Keratinocyte (primary cell): ENCODE data around the gene CCSER1. TPM values are rescaled to one million over a fixed set of nuclear protein-coding genes. Genes with fewer than 3 reads are reported as not detected.

Experiments
- DNase-seq: peaks from one replicate; pipeline ENCODE4 v3.0.0-alpha.2; 2011; ENCODE audit warnings: low read depth, missing footprints, low spot score
- FAIRE-seq: peaks from 2 replicates; lab custom pipeline; 2011; peaks lifted over from hg19 to GRCh38; lab: Jason Lieb, UNC
- H2AFZ ChIP-seq: 2 replicates; pipeline ENCODE4 v1.6.0; 2012; ENCODE audit warnings: low read length, control low read depth, inconsistent platforms; ENCODE audit not compliant: control insufficient read depth
- H3K27ac ChIP-seq: 2 replicates; pipeline ENCODE4 v1.5.1; 2011; ENCODE audit warnings: low read length; ENCODE audit not compliant: control insufficient read depth, insufficient read depth
- H3K27me3 ChIP-seq: 3 replicates; pipeline ENCODE4 v1.6.0; 2011; ENCODE audit warnings: low read length; ENCODE audit not compliant: control insufficient read depth, insufficient read depth; ENCODE audit errors: extremely low read depth
- H3K36me3 ChIP-seq, 2 experiments: 2 replicates in 1 of 2; 3 replicates in 1 of 2; pipeline ENCODE4 v1.5.1; 2011; ENCODE audit warnings: low read length in 2 of 2, mild to moderate bottlenecking in 1 of 2; ENCODE audit not compliant: control insufficient read depth in 2 of 2, insufficient read depth in 2 of 2; ENCODE audit errors: extremely low read depth in 1 of 2
- H3K4me1 ChIP-seq: 3 replicates; pipeline ENCODE4 v1.5.1; 2011; ENCODE audit warnings: low read length; ENCODE audit not compliant: control insufficient read depth, insufficient read depth; ENCODE audit errors: extremely low read depth
- H3K4me2 ChIP-seq: 3 replicates; pipeline ENCODE4 v1.6.0; 2011; ENCODE audit warnings: low read depth, low read length; ENCODE audit not compliant: control insufficient read depth, insufficient read depth; ENCODE audit errors: extremely low read depth
- H3K4me3 ChIP-seq, 3 experiments: fragments of 200-600 bp in 1 of 3; sonication (generic) in 1 of 3; 2 replicates in 2 of 3; 3 replicates in 1 of 3; pipeline ENCODE4 v1.5.1; 2011 to 2016; ENCODE audit warnings: low read length in 3 of 3, mild to moderate bottlenecking in 3 of 3, control low read depth in 2 of 3, inconsistent platforms in 1 of 3, low read depth in 1 of 3, mixed read lengths in 1 of 3, mixed run types in 1 of 3, moderate library complexity in 1 of 3; ENCODE audit not compliant: control insufficient read depth in 2 of 3, insufficient read depth in 2 of 3; ENCODE audit errors: extremely low read depth in 1 of 3
- H3K79me2 ChIP-seq: 2 replicates; pipeline ENCODE4 v1.6.0; 2012; ENCODE audit warnings: low read length; ENCODE audit not compliant: control insufficient read depth, insufficient read depth
- H3K9ac ChIP-seq: 3 replicates; pipeline ENCODE4 v1.6.0; 2011; ENCODE audit warnings: low read length; ENCODE audit not compliant: control insufficient read depth, insufficient read depth; ENCODE audit errors: extremely low read depth
- H3K9me1 ChIP-seq: 3 replicates; pipeline ENCODE4 v1.6.0; 2011; ENCODE audit warnings: low read length; ENCODE audit not compliant: control insufficient read depth, insufficient read depth; ENCODE audit errors: extremely low read depth
- H3K9me3 ChIP-seq: 2 replicates; pipeline ENCODE4 v1.5.1; 2012; ENCODE audit warnings: low read depth, low read length; ENCODE audit not compliant: control insufficient read depth
- H4K20me1 ChIP-seq: 3 replicates; pipeline ENCODE4 v1.6.0; 2011; ENCODE audit warnings: low read length; ENCODE audit not compliant: control insufficient read depth, insufficient read depth; ENCODE audit errors: extremely low read depth
- CTCF ChIP-seq, 3 experiments: IDR thresholded peaks in 1 of 3; conservative IDR thresholded peaks in 1 of 3; optimal IDR thresholded peaks in 1 of 3; 2 replicates in 2 of 3; 3 replicates in 1 of 3; pipeline versions ENCODE3 to v1.5.1; 2011; ENCODE audit warnings: low read length in 3 of 3, mild to moderate bottlenecking in 3 of 3, moderate library complexity in 2 of 3, control low read depth in 1 of 3, inconsistent platforms in 1 of 3; ENCODE audit not compliant: insufficient read depth in 2 of 3; ENCODE audit errors: extremely low read depth in 1 of 3
- EZH2 ChIP-seq: IDR thresholded peaks from one replicate; pipeline ENCODE4 v1.6.1; 2012; ENCODE audit warnings: inconsistent platforms, mild to moderate bottlenecking, low read length, moderate library complexity
- dilution Hi-C: fragments of 300-500 bp; cut with MboI; formaldehyde crosslinking; loops from one replicate; pipeline ENCODE4 v1.7.0; 2020; ENCODE audit warnings: low sequenced_read_pairs; ENCODE audit not compliant: extremely low pct_ligation_motif_present
- polyA plus RNA-seq, 5 experiments: library from polyadenylated mRNA; depleted of rRNA in 3 of 5; stranded (reverse) in 3 of 5; stranded (forward) in 1 of 5; unstranded in 1 of 5; fragments of >200 nt; gene quantifications; 1 replicate in 1 of 5; 2 replicates in 3 of 5; 3 replicates in 1 of 5; pipeline versions ENCODE4 v1.2.1 to v1.2.3, GENCODE V29; 2011 to 2012; ENCODE audit warnings: missing spikeins in 2 of 5, low read depth in 1 of 5, low replicate concordance in 1 of 5

CCSER1 gene
- polyA plus RNA-seq, 1 donor (not counting 4 experiments of a cell fraction or from before 2014, with no cell fraction given), result 1.2 TPM

- dilution Hi-C loops, result no loop called here
- no peaks in the 10 kb centered on the region for H4K20me1 ChIP-seq
- no peaks in the 10 kb centered on the region for H3K4me1 ChIP-seq
- H3K4me3 ChIP-seq, result no peak overlapping the region
- DNase-seq, result no peak
- H3K27me3 ChIP-seq, result no peaks in the 10 kb centered on the region
- H3K27ac ChIP-seq, result no peak overlapping the region
- no peaks in the 10 kb centered on the region for H3K9me1 ChIP-seq
- no peaks in the 10 kb centered on the region for H3K79me2 ChIP-seq
- no peaks in the 10 kb centered on the region for H3K36me3 ChIP-seq
- TF ChIP-seq EZH2, result no peak
- TF ChIP-seq CTCF (optimal IDR thresholded peaks at IDR 0.05 in 1 of 3, IDR thresholded peaks at IDR 0.05 in 1 of 3, conservative IDR thresholded peaks at IDR 0.05 in 1 of 3; ENCODE audit: extremely low read depth in 1 of 3, insufficient read depth in 2 of 3, low read length in 3 of 3), result no peak
- no peak overlapping the region for H2AFZ ChIP-seq
- H3K4me2 ChIP-seq, result no peak overlapping the region
- FAIRE-seq, result no peak
- no peaks in the 10 kb centered on the region for H3K9me3 ChIP-seq
- H3K9ac ChIP-seq, result no peak overlapping the region
Observed at GRCh38 chr4:91285487-91285886, 1158.3 kb downstream of the CCSER1 start.

DNA sequence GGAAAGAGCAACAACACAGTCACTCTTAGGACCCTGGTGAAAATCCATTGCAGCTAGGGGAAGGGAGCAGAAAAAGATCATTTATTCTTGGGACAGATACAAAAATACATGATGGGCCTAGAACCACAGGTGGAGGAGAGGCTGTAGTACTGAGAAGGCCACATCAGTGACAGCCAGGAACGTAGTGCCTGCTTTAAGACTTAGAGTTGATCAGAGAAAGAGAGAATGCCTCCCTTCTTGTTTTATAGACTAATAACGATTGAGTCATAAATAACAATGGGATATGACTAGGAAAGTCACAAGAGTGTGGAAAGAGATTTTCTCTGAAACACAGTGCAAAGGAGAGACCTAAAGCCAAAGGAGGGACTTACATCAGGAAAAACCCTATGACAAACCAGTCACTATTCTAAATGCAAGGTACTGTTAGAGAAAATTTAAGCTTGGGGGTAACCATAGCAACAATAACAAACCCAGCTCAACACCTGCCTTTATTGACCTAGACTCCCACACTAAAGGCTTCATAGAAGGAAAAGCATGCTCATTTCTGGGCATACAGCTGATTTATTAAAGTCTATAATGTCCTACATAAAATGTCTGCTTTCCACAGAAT is 1161.6 kb downstream of the CCSER1 start:
- FAIRE-seq (no peak), DNase-seq (no peak)
- Histone ChIP-seq H3K9me3 (no peaks in the 10 kb centered on the region), H3K27me3 (no peaks in the 10 kb centered on the region), H3K4me2 (no peak overlapping the region), H3K9ac (no peak overlapping the region), H3K9me1 (no peaks in the 10 kb centered on the region), H3K36me3 (no peaks in the 10 kb centered on the region), H3K27ac (no peak overlapping the region), H3K4me1 (no peaks in the 10 kb centered on the region), H3K79me2 (no peaks in the 10 kb centered on the region), H2AFZ (no peak overlapping the region), H4K20me1 (no peaks in the 10 kb centered on the region), H3K4me3 (no peak overlapping the region)
- TF ChIP-seq CTCF (optimal IDR thresholded peaks at IDR 0.05 in 1 of 3, IDR thresholded peaks at IDR 0.05 in 1 of 3, conservative IDR thresholded peaks at IDR 0.05 in 1 of 3; ENCODE audit: extremely low read depth in 1 of 3, insufficient read depth in 2 of 3, low read length in 3 of 3) (no peak), EZH2 (no peak)
- dilution Hi-C loops, result no loop called here
